Neural progenitor cell (in vitro differentiated cells): ENCODE results near the gene AUNIP.

Experiments used
- EZH2 ChIP-seq: fragments of 200-600 bp; sonication (generic); IDR thresholded peaks from 2 replicates; pipeline ENCODE4 v1.6.1; 2017; ENCODE audit warnings: antibody characterized with exemption, mild to moderate bottlenecking, moderate library complexity
- TF ChIP-seq, protein P1 (sequence below): fragments of 200-600 bp; sonication (generic); IDR thresholded peaks from 2 replicates; pipeline ENCODE4 v1.5.1; 2017; ENCODE audit warnings: antibody characterized with exemption, mild to moderate bottlenecking

DNA sequence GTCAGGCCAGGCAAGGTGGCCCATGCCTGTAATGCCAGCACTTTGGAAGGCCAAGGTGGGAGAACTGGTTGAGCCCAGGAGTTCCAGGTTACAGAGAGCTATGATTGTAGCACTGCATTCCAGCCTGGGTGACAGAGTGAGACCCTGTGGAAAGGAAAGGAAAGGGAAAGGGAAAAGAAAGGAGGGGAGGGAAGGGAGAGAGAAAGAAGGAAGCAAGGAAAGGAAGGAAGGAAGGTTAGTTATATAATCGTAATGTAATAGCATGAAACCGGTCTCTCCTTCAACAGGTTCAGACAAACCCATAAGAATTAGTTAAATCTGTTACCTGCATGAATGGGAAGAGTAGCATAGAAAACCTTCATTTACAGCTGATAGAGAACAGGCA lies 17.4 kb upstream of the AUNIP start:
- TF ChIP-seq, protein P1, sequence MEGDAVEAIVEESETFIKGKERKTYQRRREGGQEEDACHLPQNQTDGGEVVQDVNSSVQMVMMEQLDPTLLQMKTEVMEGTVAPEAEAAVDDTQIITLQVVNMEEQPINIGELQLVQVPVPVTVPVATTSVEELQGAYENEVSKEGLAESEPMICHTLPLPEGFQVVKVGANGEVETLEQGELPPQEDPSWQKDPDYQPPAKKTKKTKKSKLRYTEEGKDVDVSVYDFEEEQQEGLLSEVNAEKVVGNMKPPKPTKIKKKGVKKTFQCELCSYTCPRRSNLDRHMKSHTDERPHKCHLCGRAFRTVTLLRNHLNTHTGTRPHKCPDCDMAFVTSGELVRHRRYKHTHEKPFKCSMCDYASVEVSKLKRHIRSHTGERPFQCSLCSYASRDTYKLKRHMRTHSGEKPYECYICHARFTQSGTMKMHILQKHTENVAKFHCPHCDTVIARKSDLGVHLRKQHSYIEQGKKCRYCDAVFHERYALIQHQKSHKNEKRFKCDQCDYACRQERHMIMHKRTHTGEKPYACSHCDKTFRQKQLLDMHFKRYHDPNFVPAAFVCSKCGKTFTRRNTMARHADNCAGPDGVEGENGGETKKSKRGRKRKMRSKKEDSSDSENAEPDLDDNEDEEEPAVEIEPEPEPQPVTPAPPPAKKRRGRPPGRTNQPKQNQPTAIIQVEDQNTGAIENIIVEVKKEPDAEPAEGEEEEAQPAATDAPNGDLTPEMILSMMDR, result no peak
- no peak for TF ChIP-seq EZH2
